ENCODE data around the gene CCR1. TPM values are rescaled to one million over a fixed set of nuclear protein-coding genes. Genes with fewer than 3 reads are reported as not detected.
A peak's percentile ranks its signal among the peaks of the same experiment; 100 is the strongest.
"Not testable (repeated sequence)": the region's sequence is repeated elsewhere in the genome, so short reads cannot be mapped to it uniquely, and the experiment has no call there.

Gene CCR1
- total RNA-seq, 1 donor from 2014 or later = 0.20 TPM

DNA sequence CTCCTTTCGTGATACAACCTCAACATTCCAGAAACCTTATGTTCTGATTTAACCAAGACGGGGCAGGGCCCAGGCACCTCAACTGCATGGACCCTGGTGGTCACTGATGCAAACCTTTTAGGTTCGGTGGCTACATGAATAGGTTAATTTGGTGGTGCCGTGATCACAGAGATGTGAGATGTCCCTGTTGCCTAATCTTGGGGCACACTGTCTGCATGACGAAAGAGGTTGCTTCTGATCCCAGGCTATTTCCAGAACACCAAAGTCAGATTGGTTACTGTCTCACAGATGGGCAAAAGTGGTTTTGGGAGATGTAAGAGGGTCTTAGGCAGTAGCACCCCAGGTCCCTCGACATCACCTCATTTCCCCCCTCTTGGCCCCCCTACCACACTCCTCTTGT lies 4.0 kb upstream of the CCR1 start:
- no peaks in the 10 kb centered on the region for H4K20me1 ChIP-seq (ENCODE audit: insufficient read depth, low read length)
- no peaks in the 10 kb centered on the region for H3K9me3 ChIP-seq (ENCODE audit: insufficient read depth, low read depth, low read length)
- Mint-ChIP-seq H3K4me1 (ENCODE audit: low read depth, unreplicated experiment) (peaks cover 4% of the 10 kb centered on the region), H3K27me3 (ENCODE audit: low read depth, unreplicated experiment) (no peaks in the 10 kb centered on the region), H3K36me3 (ENCODE audit: low read depth, unreplicated experiment) (no peaks in the 10 kb centered on the region), H3K27ac (ENCODE audit: unreplicated experiment) (no peak overlapping the region), H3K4me3 (ENCODE audit: unreplicated experiment) (no peak overlapping the region), H3K9me3 (ENCODE audit: unreplicated experiment) (no peaks in the 10 kb centered on the region)
- no peaks in the 10 kb centered on the region for H3K4me1 ChIP-seq (ENCODE audit: insufficient read depth, low read length)
- DNase-seq (ENCODE audit: low read depth) (no peak), FAIRE-seq (no peak)
- no peak overlapping the region for H3K27ac ChIP-seq (ENCODE audit: low read depth, low read length)
- no peaks in the 10 kb centered on the region for H3K79me2 ChIP-seq (ENCODE audit: insufficient read depth, low read length)
- no peak overlapping the region for H3K4me3 ChIP-seq (ENCODE audit: insufficient read depth, low read depth, low read length)
- H3K27me3 ChIP-seq (ENCODE audit: insufficient read depth, low read length) = peaks cover 8% of the 10 kb centered on the region
- H3K9ac ChIP-seq (ENCODE audit: low read length) = no peak overlapping the region
- no peak overlapping the region for H3K4me2 ChIP-seq (ENCODE audit: low read length)
- TF ChIP-seq EZH2 (IDR thresholded peaks at IDR 0.05; ENCODE audit: insufficient read depth, low read length) = no peak
- TF ChIP-seq, protein P1, sequence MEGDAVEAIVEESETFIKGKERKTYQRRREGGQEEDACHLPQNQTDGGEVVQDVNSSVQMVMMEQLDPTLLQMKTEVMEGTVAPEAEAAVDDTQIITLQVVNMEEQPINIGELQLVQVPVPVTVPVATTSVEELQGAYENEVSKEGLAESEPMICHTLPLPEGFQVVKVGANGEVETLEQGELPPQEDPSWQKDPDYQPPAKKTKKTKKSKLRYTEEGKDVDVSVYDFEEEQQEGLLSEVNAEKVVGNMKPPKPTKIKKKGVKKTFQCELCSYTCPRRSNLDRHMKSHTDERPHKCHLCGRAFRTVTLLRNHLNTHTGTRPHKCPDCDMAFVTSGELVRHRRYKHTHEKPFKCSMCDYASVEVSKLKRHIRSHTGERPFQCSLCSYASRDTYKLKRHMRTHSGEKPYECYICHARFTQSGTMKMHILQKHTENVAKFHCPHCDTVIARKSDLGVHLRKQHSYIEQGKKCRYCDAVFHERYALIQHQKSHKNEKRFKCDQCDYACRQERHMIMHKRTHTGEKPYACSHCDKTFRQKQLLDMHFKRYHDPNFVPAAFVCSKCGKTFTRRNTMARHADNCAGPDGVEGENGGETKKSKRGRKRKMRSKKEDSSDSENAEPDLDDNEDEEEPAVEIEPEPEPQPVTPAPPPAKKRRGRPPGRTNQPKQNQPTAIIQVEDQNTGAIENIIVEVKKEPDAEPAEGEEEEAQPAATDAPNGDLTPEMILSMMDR (IDR thresholded peaks at IDR 0.05; ENCODE audit: insufficient read depth, low read depth, low read length) = no peak
- no peak overlapping the region for H2AFZ ChIP-seq (ENCODE audit: low read depth, low read length)
- H3K36me3 ChIP-seq (ENCODE audit: insufficient read depth, low read length) = no peaks in the 10 kb centered on the region

GRCh38 chr3:46209746-46210470 lies 1.8 kb upstream of the CCR1 start:
- TF ChIP-seq, protein P1 (IDR thresholded peaks at IDR 0.05; ENCODE audit: insufficient read depth, low read depth, low read length) = no peak
- no peak for TF ChIP-seq EZH2 (IDR thresholded peaks at IDR 0.05; ENCODE audit: insufficient read depth, low read length)
- H3K9me3 Mint-ChIP-seq (ENCODE audit: unreplicated experiment) = no peaks in the 10 kb centered on the region
- no peak overlapping the region for H3K27ac Mint-ChIP-seq (ENCODE audit: unreplicated experiment)

GRCh38 chr3:46209053-46209452 lies 940 bp upstream of the CCR1 start:
- H3K4me2 ChIP-seq (ENCODE audit: low read length) = no peak overlapping the region
- no peak overlapping the region for H3K4me3 ChIP-seq (ENCODE audit: insufficient read depth, low read depth, low read length)
- Mint-ChIP-seq H3K4me3 (ENCODE audit: unreplicated experiment) (no peak overlapping the region), H3K27me3 (ENCODE audit: low read depth, unreplicated experiment) (no peaks in the 10 kb centered on the region), H3K9me3 (ENCODE audit: unreplicated experiment) (no peaks in the 10 kb centered on the region), H3K27ac (ENCODE audit: unreplicated experiment) (peak overlapping the region; percentile 62), H3K36me3 (ENCODE audit: low read depth, unreplicated experiment) (no peaks in the 10 kb centered on the region), H3K4me1 (ENCODE audit: low read depth, unreplicated experiment) (peaks cover 4% of the 10 kb centered on the region)
- H4K20me1 ChIP-seq (ENCODE audit: insufficient read depth, low read length) = no peaks in the 10 kb centered on the region
- H3K79me2 ChIP-seq (ENCODE audit: insufficient read depth, low read length) = no peaks in the 10 kb centered on the region
- H3K27me3 ChIP-seq (ENCODE audit: insufficient read depth, low read length) = peaks cover 5% of the 10 kb centered on the region
- no peaks in the 10 kb centered on the region for H3K4me1 ChIP-seq (ENCODE audit: insufficient read depth, low read length)
- no peak overlapping the region for H2AFZ ChIP-seq (ENCODE audit: low read depth, low read length)
- TF ChIP-seq, protein P1 (IDR thresholded peaks at IDR 0.05; ENCODE audit: insufficient read depth, low read depth, low read length) = no peak
- no peak for TF ChIP-seq EZH2 (IDR thresholded peaks at IDR 0.05; ENCODE audit: insufficient read depth, low read length)
- no peak for DNase-seq (ENCODE audit: low read depth)
- no peaks in the 10 kb centered on the region for H3K36me3 ChIP-seq (ENCODE audit: insufficient read depth, low read length)
- no peak overlapping the region for H3K9ac ChIP-seq (ENCODE audit: low read length)
- FAIRE-seq = no peak
- H3K27ac ChIP-seq (ENCODE audit: low read depth, low read length) = no peak overlapping the region
- H3K9me3 ChIP-seq (ENCODE audit: insufficient read depth, low read depth, low read length) = no peaks in the 10 kb centered on the region

More at GRCh38 chr3:46209746-46210470, 1.8 kb upstream of the CCR1 start:
- no peak overlapping the region for H2AFZ ChIP-seq (ENCODE audit: low read depth, low read length)
- Mint-ChIP-seq H3K4me3 (ENCODE audit: unreplicated experiment) (no peak overlapping the region), H3K27me3 (ENCODE audit: low read depth, unreplicated experiment) (no peaks in the 10 kb centered on the region), H3K36me3 (ENCODE audit: low read depth, unreplicated experiment) (no peaks in the 10 kb centered on the region), H3K4me1 (ENCODE audit: low read depth, unreplicated experiment) (peaks cover 4% of the 10 kb centered on the region)
- H3K9me3 ChIP-seq (ENCODE audit: insufficient read depth, low read depth, low read length) = no peaks in the 10 kb centered on the region
- no peak overlapping the region for H3K27ac ChIP-seq (ENCODE audit: low read depth, low read length)
- DNase-seq (ENCODE audit: low read depth) (no peak), FAIRE-seq (no peak)
- H3K4me2 ChIP-seq (ENCODE audit: low read length) = no peak overlapping the region
- peaks cover 5% of the 10 kb centered on the region for H3K27me3 ChIP-seq (ENCODE audit: insufficient read depth, low read length)
- no peaks in the 10 kb centered on the region for H4K20me1 ChIP-seq (ENCODE audit: insufficient read depth, low read length)
- H3K4me1 ChIP-seq (ENCODE audit: insufficient read depth, low read length) = no peaks in the 10 kb centered on the region
- no peak overlapping the region for H3K9ac ChIP-seq (ENCODE audit: low read length)
- no peak overlapping the region for H3K4me3 ChIP-seq (ENCODE audit: insufficient read depth, low read depth, low read length)
- H3K79me2 ChIP-seq (ENCODE audit: insufficient read depth, low read length) = no peaks in the 10 kb centered on the region
- H3K36me3 ChIP-seq (ENCODE audit: insufficient read depth, low read length) = no peaks in the 10 kb centered on the region

- H3K9me3 Mint-ChIP-seq (ENCODE audit: unreplicated experiment); H3K9me3 ChIP-seq (ENCODE audit: insufficient read depth, low read depth, low read length); H3K4me2 ChIP-seq (ENCODE audit: low read length); H3K27ac ChIP-seq (ENCODE audit: low read depth, low read length); H4K20me1 ChIP-seq (ENCODE audit: insufficient read depth, low read length); H3K4me3 Mint-ChIP-seq (ENCODE audit: unreplicated experiment); H3K27me3 ChIP-seq (ENCODE audit: insufficient read depth, low read length); H3K4me1 Mint-ChIP-seq (ENCODE audit: low read depth, unreplicated experiment); H2AFZ ChIP-seq (ENCODE audit: low read depth, low read length); H3K27ac Mint-ChIP-seq (ENCODE audit: unreplicated experiment); DNase-seq (ENCODE audit: low read depth); H3K4me1 ChIP-seq (ENCODE audit: insufficient read depth, low read length); H3K36me3 ChIP-seq (ENCODE audit: insufficient read depth, low read length); H3K4me3 ChIP-seq (ENCODE audit: insufficient read depth, low read depth, low read length); H3K36me3 Mint-ChIP-seq (ENCODE audit: low read depth, unreplicated experiment); H3K27me3 Mint-ChIP-seq (ENCODE audit: low read depth, unreplicated experiment); H3K79me2 ChIP-seq (ENCODE audit: insufficient read depth, low read length); FAIRE-seq; H3K9ac ChIP-seq (ENCODE audit: low read length): not testable (repeated sequence)
These were observed 599 bp downstream of the CCR1 start for GRCh38 chr3:46207514-46207913.

Data from astrocyte (in vitro differentiated cells and primary cell).